H1 (cell line): ENCODE measurements around the gene SERPINA6. TPM values are rescaled to one million over a fixed set of nuclear protein-coding genes. Genes with fewer than 3 reads are reported as not detected.

Experiments used
- CTCF ChIA-PET: fragments of 300-600 bp; sonication (Branson Sonifier 250); formaldehyde crosslinking; loops from one replicate; lab custom pipeline; 2021; ENCODE audit not compliant: partially characterized antibody; lab: Charles Lee
- POLR2A ChIA-PET: fragments of 300-600 bp; sonication (Branson Sonifier 250); formaldehyde crosslinking; loops from one replicate; lab custom pipeline; 2021; ENCODE audit warnings: inconsistent platforms; ENCODE audit not compliant: partially characterized antibody; lab: Charles Lee
- DNase-seq, 2 experiments: peaks; one replicate each; pipeline versions ENCODE4 v3.0.0 to v3.0.0-alpha.2; 2010 to 2022; ENCODE audit warnings: low spot score in 2 of 2, low read depth in 1 of 2, mixed read lengths in 1 of 2
- FAIRE-seq: peaks from 2 replicates; lab custom pipeline; 2011; peaks lifted over from hg19 to GRCh38; lab: Jason Lieb, UNC
- H2AFZ ChIP-seq: 2 replicates; pipeline ENCODE4 v1.8.1; 2012; ENCODE audit warnings: low read length, inconsistent platforms
- H2AK5ac ChIP-seq: 2 replicates; pipeline ENCODE4 v1.6.1; 2013; ENCODE audit warnings: low read depth, low read length
- H2BK120ac ChIP-seq: replicated peaks from 2 replicates; pipeline ENCODE3; 2013; ENCODE audit warnings: low read depth, low read length, inconsistent platforms
- H2BK12ac ChIP-seq: 2 replicates; pipeline ENCODE4 v1.6.1; 2013; ENCODE audit warnings: low read depth, low read length
- H2BK15ac ChIP-seq: 2 replicates; pipeline ENCODE4 v1.6.1; 2013; ENCODE audit warnings: low read length
- H2BK20ac ChIP-seq: 2 replicates; pipeline ENCODE4 v1.6.1; 2013; ENCODE audit warnings: low read length
- H2BK5ac ChIP-seq: 2 replicates; pipeline ENCODE4 v1.6.1; 2013; ENCODE audit warnings: low read depth, low read length
- H3K14ac ChIP-seq: 2 replicates; pipeline ENCODE4 v1.6.1; 2013; ENCODE audit warnings: inconsistent platforms; ENCODE audit not compliant: insufficient read length
- H3K18ac ChIP-seq: 2 replicates; pipeline ENCODE4 v1.6.1; 2013; ENCODE audit warnings: low read length; ENCODE audit errors: extremely low read depth
- H3K23ac ChIP-seq: 2 replicates; pipeline ENCODE4 v1.6.1; 2013; ENCODE audit warnings: inconsistent platforms; ENCODE audit not compliant: insufficient read length
- H3K23me2 ChIP-seq: 2 replicates; pipeline ENCODE4 v1.6.1; 2013; ENCODE audit warnings: low read depth, low read length
- H3K27ac ChIP-seq: 2 replicates; pipeline ENCODE4 v1.6.1; 2011; ENCODE audit warnings: low read depth, low read length, inconsistent platforms
- H3K27me3 ChIP-seq, 4 experiments: replicated peaks in 1 of 4; 1 replicate in 1 of 4; 2 replicates in 3 of 4; pipeline versions ENCODE4 v1.6.1 to v1.8.1; 2011 to 2013; ENCODE audit warnings: low read length in 3 of 4, mild to moderate bottlenecking in 3 of 4, inconsistent platforms in 2 of 4, mixed read lengths in 2 of 4, moderate library complexity in 1 of 4; ENCODE audit not compliant: control insufficient read depth in 3 of 4, insufficient read depth in 3 of 4; ENCODE audit errors: extremely low read depth in 1 of 4
- H3K36me3 ChIP-seq, 4 experiments: 2 replicates each; pipeline versions ENCODE4 v1.6.1 to v1.8.1; 2011 to 2013; ENCODE audit warnings: mild to moderate bottlenecking in 4 of 4, low read length in 3 of 4, moderate library complexity in 2 of 4, control low read depth in 1 of 4, inconsistent platforms in 1 of 4; ENCODE audit not compliant: insufficient read depth in 4 of 4, control insufficient read depth in 2 of 4
- H3K4ac ChIP-seq: replicated peaks from 2 replicates; pipeline ENCODE3; 2013; ENCODE audit warnings: low read length, low read depth, mixed read lengths, inconsistent platforms; ENCODE audit not compliant: insufficient read length
- H3K4me1 ChIP-seq, 4 experiments: replicated peaks in 1 of 4; 1 replicate in 1 of 4; 2 replicates in 3 of 4; pipeline versions ENCODE4 v1.6.1 to v1.8.1; 2011 to 2013; ENCODE audit warnings: low read length in 3 of 4, inconsistent platforms in 2 of 4, mixed read lengths in 1 of 4; ENCODE audit not compliant: insufficient read depth in 4 of 4, control insufficient read depth in 3 of 4
- H3K4me2 ChIP-seq, 2 experiments: 2 replicates each; pipeline versions ENCODE4 v1.6.1 to v1.8.1; 2011 to 2013; ENCODE audit warnings: low read depth in 2 of 2, low read length in 2 of 2, control low read depth in 1 of 2, inconsistent platforms in 1 of 2, mild to moderate bottlenecking in 1 of 2; ENCODE audit not compliant: insufficient read depth in 1 of 2
- H3K4me3 ChIP-seq, 4 experiments: fragments of 200-600, 300-600 bp in 1 of 4; sonication (generic), shearing (Covaris generic), sonication (Bioruptor Twin) in 1 of 4; 2 replicates each; pipeline versions ENCODE4 v1.5.1 to v1.8.1; 2011 to 2016; ENCODE audit warnings: low read length in 4 of 4, low read depth in 3 of 4, control low read depth in 2 of 4, inconsistent platforms in 2 of 4, mild to moderate bottlenecking in 2 of 4, mixed read lengths in 1 of 4, moderate library complexity in 1 of 4; ENCODE audit not compliant: insufficient read depth in 2 of 4; ENCODE audit errors: extremely low read depth in 1 of 4
- H3K56ac ChIP-seq: replicated peaks from 2 replicates; pipeline ENCODE3; 2013; ENCODE audit warnings: low read depth, mild to moderate bottlenecking, mixed read lengths, low read length, inconsistent platforms; ENCODE audit not compliant: insufficient read length
- H3K79me1 ChIP-seq: 2 replicates; pipeline ENCODE4 v1.6.1; 2013; ENCODE audit warnings: low read depth, low read length, control low read depth
- H3K79me2 ChIP-seq, 2 experiments: 2 replicates each; pipeline versions ENCODE4 v1.6.1 to v1.8.1; 2012 to 2013; ENCODE audit warnings: low read length in 2 of 2, mild to moderate bottlenecking in 2 of 2, inconsistent platforms in 1 of 2; ENCODE audit not compliant: insufficient read depth in 2 of 2, control insufficient read depth in 1 of 2
- H3K9ac ChIP-seq, 4 experiments: replicated peaks in 1 of 4; 1 replicate in 1 of 4; 2 replicates in 3 of 4; pipeline versions ENCODE4 v1.6.1 to v1.8.1; 2011 to 2013; ENCODE audit warnings: low read depth in 3 of 4, low read length in 3 of 4, control low read depth in 2 of 4, mild to moderate bottlenecking in 2 of 4, moderate library complexity in 2 of 4, inconsistent platforms in 1 of 4; ENCODE audit errors: extremely low read depth in 1 of 4
- H3K9me3 ChIP-seq, 2 experiments: 2 replicates each; pipeline versions ENCODE4 v1.6.1 to v1.8.1; 2012 to 2013; ENCODE audit warnings: mild to moderate bottlenecking in 2 of 2, moderate library complexity in 2 of 2, control low read depth in 1 of 2, inconsistent platforms in 1 of 2, low read depth in 1 of 2, low read length in 1 of 2, mixed read lengths in 1 of 2; ENCODE audit not compliant: insufficient read depth in 2 of 2
- H4K20me1 ChIP-seq, 2 experiments: replicated peaks in 1 of 2; 2 replicates each; pipeline versions ENCODE3 to v1.8.1; 2011 to 2013; ENCODE audit warnings: inconsistent platforms in 2 of 2, low read length in 2 of 2, mild to moderate bottlenecking in 1 of 2; ENCODE audit not compliant: insufficient read depth in 2 of 2, control insufficient read depth in 1 of 2
- H4K5ac ChIP-seq: 2 replicates; pipeline ENCODE4 v1.6.1; 2013; ENCODE audit warnings: low read length, low read depth, mixed read lengths, inconsistent platforms; ENCODE audit not compliant: insufficient read length
- H4K8ac ChIP-seq: 2 replicates; pipeline ENCODE4 v1.8.0; 2013; ENCODE audit warnings: mild to moderate bottlenecking, moderate library complexity, low read length, inconsistent platforms; ENCODE audit not compliant: insufficient read depth; ENCODE audit errors: extremely low read depth
- H4K91ac ChIP-seq: replicated peaks from 2 replicates; pipeline ENCODE3; 2013; ENCODE audit warnings: low read length, mixed read lengths, inconsistent platforms; ENCODE audit not compliant: insufficient read length
- BRCA1 ChIP-seq: IDR thresholded peaks from 2 replicates; pipeline ENCODE4 v1.6.1; 2012; ENCODE audit warnings: low read depth, low read length, improper control_type of control experiment
- CEBPB ChIP-seq: IDR thresholded peaks from 2 replicates; pipeline ENCODE4 v1.6.1; 2012; ENCODE audit warnings: low read depth, low read length
- TAF1 ChIP-seq: IDR thresholded peaks from 2 replicates; pipeline ENCODE4 v1.6.1; 2011; ENCODE audit warnings: mild to moderate bottlenecking, low read depth, low read length
- USF2 ChIP-seq: IDR thresholded peaks from 2 replicates; pipeline ENCODE4 v1.6.1; 2011; ENCODE audit warnings: low read length, improper control_type of control experiment
- polyA plus RNA-seq, 7 experiments: library from polyadenylated mRNA; depleted of rRNA in 3 of 7; stranded (reverse) in 5 of 7; unstranded in 2 of 7; fragments of >200 nt in 5 of 7; fragments of 200-250 nt in 2 of 7; gene quantifications; 1 replicate in 5 of 7; 2 replicates in 1 of 7; 4 replicates in 1 of 7; pipeline versions ENCODE4 v1.2.1 to v1.2.3, GENCODE V29; 2011 to 2013; ENCODE audit warnings: missing spikeins in 2 of 7, mixed read lengths in 2 of 7
- total RNA-seq: library from RNA; stranded (reverse); fragmentation: NEBNext Ultra II Directional; extraction: Animal tissue kit (Norgen Biotek cat#: 25700); gene quantifications from 2 replicates; pipeline ENCODE4 v1.2.1, GENCODE V29; 2021

SERPINA6 gene
- total and polyA plus RNA-seq, 2 of the 8 experiments (the other 6 are each of a cell fraction or from before 2014, with no cell fraction given): not detected

GRCh38 chr14:94340533-94340932 is 17.4 kb upstream of the SERPINA6 start:
- Histone ChIP-seq H3K23me2 (no peaks in the 10 kb centered on the region), H3K4me2 (no peak overlapping the region), H3K79me1 (no peaks in the 10 kb centered on the region), H3K79me2 (no peaks in the 10 kb centered on the region), H4K8ac (no peak overlapping the region), H3K14ac (no peak overlapping the region), H3K27ac (no peak overlapping the region), H3K18ac (no peak overlapping the region), H4K20me1 (no peaks in the 10 kb centered on the region), H3K4me3 (no peak overlapping the region), H2AFZ (no peak overlapping the region), H2BK15ac (no peak overlapping the region), H3K9me3 (peaks cover 0 to 2% of the 10 kb centered on the region in 2 experiments; a peak in 1 of 4 replicates), H4K5ac (no peak overlapping the region), H3K27me3 (no peaks in the 10 kb centered on the region), H2BK12ac (no peak overlapping the region), H3K23ac (no peak overlapping the region), H2BK5ac (no peak overlapping the region), H2BK120ac (no peak overlapping the region), H2BK20ac (no peak overlapping the region), H3K9ac (no peak overlapping the region), H3K4ac (no peak overlapping the region), H2AK5ac (no peak overlapping the region), H4K91ac (no peak overlapping the region), H3K36me3 (no peaks in the 10 kb centered on the region), H3K56ac (no peak overlapping the region), H3K4me1 (no peaks in the 10 kb centered on the region)
- FAIRE-seq: no peak
- CTCF ChIA-PET: interaction anchor here (0.9 to 1.1 kb wide), 2 partner anchors 9 to 12 kb away, joined by 3 read pairs; no protein-coding TSS in a partner anchor
- DNase-seq: no peak
- POLR2A ChIA-PET: no interaction called here
- TF ChIP-seq TAF1 (no peak), BRCA1 (no peak), USF2 (no peak), CEBPB (no peak)
